Measurements from ENCODE around the gene UBE2J2. TPM values are rescaled to one million over a fixed set of nuclear protein-coding genes. Genes with fewer than 3 reads are reported as not detected.

Gene UBE2J2
- polyA plus RNA-seq, 1 donor from 2014 or later, result 79.7 TPM

GRCh38 chr1:1226566-1227362, 46.9 kb downstream of the UBE2J2 start:
- Histone ChIP-seq H3K27ac (ENCODE audit: low read length) (no peak overlapping the region), H3K79me2 (replicated peaks; ENCODE audit: insufficient read depth, low read length) (peaks cover 21% of the 10 kb centered on the region), H3F3A (ENCODE audit: insufficient read depth, low read length, poor library complexity, severe bottlenecking) (no peaks in the 10 kb centered on the region), H3K9ac (ENCODE audit: low read length) (no peak overlapping the region), H3K27me3 (ENCODE audit: insufficient read depth, low read depth, low read length) (no peaks in the 10 kb centered on the region), H2AFZ (ENCODE audit: low read depth, low read length) (no peak overlapping the region), H3K4me3 (ENCODE audit: low read length) (no peak overlapping the region), H3K9me3 (ENCODE audit: low read length) (no peaks in the 10 kb centered on the region), H4K20me1 (ENCODE audit: insufficient read depth) (no peaks in the 10 kb centered on the region), H3K9me2 (ENCODE audit: insufficient read depth, low read length) (no peaks in the 10 kb centered on the region), H3K36me3 (ENCODE audit: insufficient read depth, low read length) (no peaks in the 10 kb centered on the region), H3K4me2 (ENCODE audit: low read length) (no peak overlapping the region)
- no peak for TF ChIP-seq REST (IDR thresholded peaks at IDR 0.05; ENCODE audit: borderline replicate concordance)
- TF ChIP-seq POLR2AphosphoS5 (IDR thresholded peaks at IDR 0.05), result no peak
- no peak for TF ChIP-seq RAD21 (conservative IDR thresholded peaks at IDR 0.05)

- TF ChIP-seq MXI1 (conservative IDR thresholded peaks at IDR 0.05; ENCODE audit: poor library complexity, severe bottlenecking), result no peak
- no peak for TF ChIP-seq EP300 (conservative IDR thresholded peaks at IDR 0.05; ENCODE audit: poor library complexity, severe bottlenecking)
- TF ChIP-seq POLR2AphosphoS5 (IDR thresholded peaks at IDR 0.05), result no peak
- TF ChIP-seq RAD21 (conservative IDR thresholded peaks at IDR 0.05), result no peak
- TF ChIP-seq SMC3 (conservative IDR thresholded peaks at IDR 0.05; ENCODE audit: poor library complexity), result no peak
- TF ChIP-seq EZH2 (IDR thresholded peaks at IDR 0.05; ENCODE audit: borderline replicate concordance, insufficient read depth, low read length, poor library complexity, severe bottlenecking), result no peak
- TF ChIP-seq CTCF (IDR thresholded peaks at IDR 0.05; ENCODE audit: poor library complexity, severe bottlenecking), result no peak
- no peak for TF ChIP-seq TAF1 (IDR thresholded peaks at IDR 0.05; ENCODE audit: low read depth)
- TF ChIP-seq REST (IDR thresholded peaks at IDR 0.05; ENCODE audit: borderline replicate concordance), result no peak
- no peak overlapping the region for H3K27ac ChIP-seq (ENCODE audit: low read length)
- no peaks in the 10 kb centered on the region for H3K27me3 ChIP-seq (ENCODE audit: insufficient read depth, low read depth, low read length)
- H3K36me3 ChIP-seq (ENCODE audit: insufficient read depth, low read length), result no peaks in the 10 kb centered on the region
- peaks cover 18% of the 10 kb centered on the region for H3K79me2 ChIP-seq (replicated peaks; ENCODE audit: insufficient read depth, low read length)
- H3K4me3 ChIP-seq (ENCODE audit: low read length), result no peak overlapping the region
- H3K9me3 ChIP-seq (ENCODE audit: low read length), result no peaks in the 10 kb centered on the region
- H4K20me1 ChIP-seq (ENCODE audit: insufficient read depth), result no peaks in the 10 kb centered on the region
- no peak overlapping the region for H2AFZ ChIP-seq (ENCODE audit: low read depth, low read length)
- no peaks in the 10 kb centered on the region for H3K9me2 ChIP-seq (ENCODE audit: insufficient read depth, low read length)
- H3K9ac ChIP-seq (ENCODE audit: low read length), result no peak overlapping the region
- no peak overlapping the region for H3K4me2 ChIP-seq (ENCODE audit: low read length)
- H3F3A ChIP-seq (ENCODE audit: insufficient read depth, low read length, poor library complexity, severe bottlenecking), result no peaks in the 10 kb centered on the region
Observed at GRCh38 chr1:1225913-1226312, 47.7 kb downstream of the UBE2J2 start.

Measured in neural cell (in vitro differentiated cells).